ENCODE results near the gene FARP1. TPM values are rescaled to one million over a fixed set of nuclear protein-coding genes. Genes with fewer than 3 reads are reported as not detected.

FARP1 gene
- total and polyA plus RNA-seq, 2 of the 8 experiments (the other 6 are each of a cell fraction or from before 2014, with no cell fraction given) = 24.7 to 104 TPM

- TF ChIP-seq POU5F1 (IDR thresholded peaks at IDR 0.05; ENCODE audit: low read depth, low read length) (no peak), KDM4A (IDR thresholded peaks at IDR 0.05; ENCODE audit: low read depth, low read length, severe bottlenecking) (no peak), PHF8 (conservative IDR thresholded peaks at IDR 0.05; ENCODE audit: low read depth, low read length) (no peak)
These were observed 266.4 kb downstream of the FARP1 start (continued) for GRCh38 chr13:98409281-98409680.

Measured in H1 (cell line).